Skeletal muscle tissue (tissue), 4 donors: ENCODE results near the gene MAOA. TPM values are rescaled to one million over a fixed set of nuclear protein-coding genes. Genes with fewer than 3 reads are reported as not detected.

Source experiments
- H3K27ac ChIP-seq: one replicate; pipeline ENCODE4 v1.7.0; 2013; ENCODE audit warnings: mild to moderate bottlenecking, low read depth, low read length, inconsistent platforms
- H3K27me3 ChIP-seq, 3 donors: one replicate each; pipeline ENCODE4 v1.7.0; 2013; ENCODE audit warnings: low read length in 3 of 3; ENCODE audit not compliant: control insufficient read depth in 3 of 3, insufficient read depth in 3 of 3
- H3K36me3 ChIP-seq, 3 donors: one replicate each; pipeline ENCODE4 v1.7.0; 2013; ENCODE audit warnings: low read length in 3 of 3; ENCODE audit not compliant: control insufficient read depth in 3 of 3, insufficient read depth in 3 of 3
- H3K4me1 ChIP-seq, 3 donors: one replicate each; pipeline ENCODE4 v1.7.0; 2013; ENCODE audit warnings: low read length in 3 of 3, mild to moderate bottlenecking in 3 of 3; ENCODE audit not compliant: control insufficient read depth in 3 of 3, insufficient read depth in 3 of 3
- H3K4me3 ChIP-seq, 3 donors: one replicate each; pipeline ENCODE4 v1.7.0; 2013; ENCODE audit warnings: low read length in 3 of 3
- H3K9ac ChIP-seq, 3 donors: one replicate each; pipeline ENCODE4 v1.7.0; 2013; ENCODE audit warnings: low read length in 3 of 3, mild to moderate bottlenecking in 3 of 3, moderate library complexity in 2 of 3, low read depth in 1 of 3
- H3K9me3 ChIP-seq, 3 donors: one replicate each; pipeline ENCODE4 v1.7.0; 2013; ENCODE audit warnings: low read length in 3 of 3; ENCODE audit not compliant: control insufficient read depth in 3 of 3
- total RNA-seq: library from RNA; depleted of rRNA; stranded (reverse); fragments of >200 nt; gene quantifications from one replicate; pipeline ENCODE4 v1.2.3, GENCODE V29; 2014
- donor health status: Osteomylitis.

The MAOA gene
- total RNA-seq, 1 donor from 2014 or later: 1.6 TPM

- no peaks in the 10 kb centered on the region for H3K27me3 ChIP-seq
- H3K4me1 ChIP-seq: peaks cover 4 to 6% (median 4%) of the 10 kb centered on the region in 3 donors
- no peak overlapping the region for H3K9ac ChIP-seq
- no peak overlapping the region for H3K27ac ChIP-seq
- H3K36me3 ChIP-seq: no peaks in the 10 kb centered on the region
- no peaks in the 10 kb centered on the region for H3K9me3 ChIP-seq
- no peak overlapping the region for H3K4me3 ChIP-seq
These were observed 88.2 kb downstream of the MAOA start for GRCh38 chrX:43744284-43744683.

GRCh38 chrX:43745938-43746721 lies 90.0 kb downstream of the MAOA start:
- H3K27ac ChIP-seq: no peak overlapping the region

GRCh38 chrX:43747476-43747875 lies 91.4 kb downstream of the MAOA start:
- Histone ChIP-seq H3K9me3 (no peaks in the 10 kb centered on the region), H3K27ac (no peak overlapping the region), H3K9ac (no peak overlapping the region), H3K4me3 (no peak overlapping the region), H3K4me1 (peaks cover 0 to 3% (median under 1%) of the 10 kb centered on the region in 3 donors), H3K27me3 (no peaks in the 10 kb centered on the region), H3K36me3 (no peaks in the 10 kb centered on the region)

More at GRCh38 chrX:43745938-43746721, 90.0 kb downstream of the MAOA start:
- peaks cover 4 to 6% (median 4%) of the 10 kb centered on the region in 3 donors for H3K4me1 ChIP-seq
- no peaks in the 10 kb centered on the region for H3K9me3 ChIP-seq
- no peak overlapping the region for H3K4me3 ChIP-seq
- no peaks in the 10 kb centered on the region for H3K36me3 ChIP-seq
- no peak overlapping the region for H3K9ac ChIP-seq
- no peaks in the 10 kb centered on the region for H3K27me3 ChIP-seq

GRCh38 chrX:43750248-43750676 lies 94.2 kb downstream of the MAOA start:
- H3K9ac ChIP-seq: no peak overlapping the region
- H3K4me1 ChIP-seq: no peaks in the 10 kb centered on the region
- no peaks in the 10 kb centered on the region for H3K27me3 ChIP-seq
- no peak overlapping the region for H3K27ac ChIP-seq
- H3K9me3 ChIP-seq: no peaks in the 10 kb centered on the region
- no peaks in the 10 kb centered on the region for H3K36me3 ChIP-seq
- no peak overlapping the region for H3K4me3 ChIP-seq

- Histone ChIP-seq H3K4me3 (no peak overlapping the region), H3K27ac (no peak overlapping the region)
These were observed 97.5 kb downstream of the MAOA start for GRCh38 chrX:43753637-43754036.

GRCh38 chrX:43756076-43756475 lies 100.0 kb downstream of the MAOA start:
- Histone ChIP-seq H3K9ac (no peak overlapping the region), H3K4me1 (no peaks in the 10 kb centered on the region), H3K9me3 (no peaks in the 10 kb centered on the region), H3K4me3 (no peak overlapping the region), H3K36me3 (no peaks in the 10 kb centered on the region), H3K27ac (no peak overlapping the region), H3K27me3 (no peaks in the 10 kb centered on the region)

More at GRCh38 chrX:43753637-43754036, 97.5 kb downstream of the MAOA start:
- no peaks in the 10 kb centered on the region for H3K27me3 ChIP-seq
- H3K9ac ChIP-seq: no peak overlapping the region
- no peaks in the 10 kb centered on the region for H3K9me3 ChIP-seq
- no peaks in the 10 kb centered on the region for H3K36me3 ChIP-seq
- H3K4me1 ChIP-seq: no peaks in the 10 kb centered on the region

- Histone ChIP-seq H3K27me3 (no peaks in the 10 kb centered on the region), H3K9me3 (no peaks in the 10 kb centered on the region), H3K4me3 (no peak overlapping the region), H3K4me1 (no peaks in the 10 kb centered on the region), H3K27ac (no peak overlapping the region), H3K9ac (no peak overlapping the region), H3K36me3 (no peaks in the 10 kb centered on the region)
These were observed 101.9 kb downstream of the MAOA start for GRCh38 chrX:43758044-43758443.

GRCh38 chrX:43785930-43786591 lies 130.0 kb downstream of the MAOA start:
- Histone ChIP-seq H3K27me3 (no peaks in the 10 kb centered on the region), H3K4me3 (no peak overlapping the region), H3K9me3 (peaks cover 0 to 2% (median 0%) of the 10 kb centered on the region in 3 donors), H3K4me1 (no peaks in the 10 kb centered on the region), H3K9ac (no peak overlapping the region), H3K36me3 (peaks cover 2 to 3% (median 2%) of the 10 kb centered on the region in 3 donors), H3K27ac (no peak overlapping the region)
